ENCODE data around the gene ENPP6. TPM values are rescaled to one million over a fixed set of nuclear protein-coding genes. Genes with fewer than 3 reads are reported as not detected.

Gene ENPP6
- polyA plus RNA-seq, 1 donor from 2014 or later, result not detected

- H3F3A ChIP-seq (ENCODE audit: insufficient read depth, low read length, poor library complexity, severe bottlenecking), result no peaks in the 10 kb centered on the region
- H3K4me3 ChIP-seq (ENCODE audit: low read length), result no peak overlapping the region
- TF ChIP-seq EZH2 (IDR thresholded peaks at IDR 0.05; ENCODE audit: borderline replicate concordance, insufficient read depth, low read length, poor library complexity, severe bottlenecking) (no peak), MXI1 (conservative IDR thresholded peaks at IDR 0.05; ENCODE audit: poor library complexity, severe bottlenecking) (no peak), POLR2AphosphoS5 (IDR thresholded peaks at IDR 0.05) (no peak), SMC3 (conservative IDR thresholded peaks at IDR 0.05; ENCODE audit: poor library complexity) (no peak), EP300 (conservative IDR thresholded peaks at IDR 0.05; ENCODE audit: poor library complexity, severe bottlenecking) (no peak), TAF1 (IDR thresholded peaks at IDR 0.05; ENCODE audit: low read depth) (no peak), CTCF (IDR thresholded peaks at IDR 0.05; ENCODE audit: poor library complexity, severe bottlenecking) (no peak), REST (IDR thresholded peaks at IDR 0.05; ENCODE audit: borderline replicate concordance) (no peak)
- H3K36me3 ChIP-seq (ENCODE audit: insufficient read depth, low read length), result no peaks in the 10 kb centered on the region
- no peaks in the 10 kb centered on the region for H4K20me1 ChIP-seq (ENCODE audit: insufficient read depth)
- no peak overlapping the region for H3K4me2 ChIP-seq (ENCODE audit: low read length)
- no peak overlapping the region for H2AFZ ChIP-seq (ENCODE audit: low read depth, low read length)
- no peak overlapping the region for H3K9ac ChIP-seq (ENCODE audit: low read length)
- no peaks in the 10 kb centered on the region for H3K9me2 ChIP-seq (ENCODE audit: insufficient read depth, low read length)
- no peaks in the 10 kb centered on the region for H3K9me3 ChIP-seq (ENCODE audit: low read length)
- H3K27ac ChIP-seq (ENCODE audit: low read length), result no peak overlapping the region
- H3K79me2 ChIP-seq (replicated peaks; ENCODE audit: insufficient read depth, low read length), result no peaks in the 10 kb centered on the region
- H3K27me3 ChIP-seq (ENCODE audit: insufficient read depth, low read depth, low read length), result no peaks in the 10 kb centered on the region
These were observed 16.5 kb upstream of the ENPP6 start for GRCh38 chr4:184234155-184234554.

- Histone ChIP-seq H3K4me2 (ENCODE audit: low read length) (no peak overlapping the region), H3K36me3 (ENCODE audit: insufficient read depth, low read length) (no peaks in the 10 kb centered on the region), H3K9me3 (ENCODE audit: low read length) (no peaks in the 10 kb centered on the region), H3K27ac (ENCODE audit: low read length) (no peak overlapping the region), H3K4me3 (ENCODE audit: low read length) (no peak overlapping the region), H3K27me3 (ENCODE audit: insufficient read depth, low read depth, low read length) (no peaks in the 10 kb centered on the region), H3K9me2 (ENCODE audit: insufficient read depth, low read length) (no peaks in the 10 kb centered on the region), H2AFZ (ENCODE audit: low read depth, low read length) (no peak overlapping the region), H4K20me1 (ENCODE audit: insufficient read depth) (no peaks in the 10 kb centered on the region), H3K9ac (ENCODE audit: low read length) (no peak overlapping the region), H3K79me2 (replicated peaks; ENCODE audit: insufficient read depth, low read length) (no peaks in the 10 kb centered on the region), H3F3A (ENCODE audit: insufficient read depth, low read length, poor library complexity, severe bottlenecking) (no peaks in the 10 kb centered on the region)
- TF ChIP-seq MXI1 (conservative IDR thresholded peaks at IDR 0.05; ENCODE audit: poor library complexity, severe bottlenecking), result no peak
- TF ChIP-seq RAD21 (conservative IDR thresholded peaks at IDR 0.05), result no peak
These were observed 15.3 kb upstream of the ENPP6 start for GRCh38 chr4:184232975-184233374.

- no peak overlapping the region for H3K27ac ChIP-seq (ENCODE audit: low read length)
- no peaks in the 10 kb centered on the region for H3K79me2 ChIP-seq (replicated peaks; ENCODE audit: insufficient read depth, low read length)
- H3K9me2 ChIP-seq (ENCODE audit: insufficient read depth, low read length), result no peaks in the 10 kb centered on the region
- H3K4me2 ChIP-seq (ENCODE audit: low read length), result no peak overlapping the region
- H3K36me3 ChIP-seq (ENCODE audit: insufficient read depth, low read length), result no peaks in the 10 kb centered on the region
- no peak overlapping the region for H2AFZ ChIP-seq (ENCODE audit: low read depth, low read length)
- TF ChIP-seq EP300 (conservative IDR thresholded peaks at IDR 0.05; ENCODE audit: poor library complexity, severe bottlenecking) (no peak), REST (IDR thresholded peaks at IDR 0.05; ENCODE audit: borderline replicate concordance) (no peak), MXI1 (conservative IDR thresholded peaks at IDR 0.05; ENCODE audit: poor library complexity, severe bottlenecking) (no peak), RAD21 (conservative IDR thresholded peaks at IDR 0.05) (no peak), TAF1 (IDR thresholded peaks at IDR 0.05; ENCODE audit: low read depth) (no peak), POLR2AphosphoS5 (IDR thresholded peaks at IDR 0.05) (no peak), SMC3 (conservative IDR thresholded peaks at IDR 0.05; ENCODE audit: poor library complexity) (no peak), EZH2 (IDR thresholded peaks at IDR 0.05; ENCODE audit: borderline replicate concordance, insufficient read depth, low read length, poor library complexity, severe bottlenecking) (no peak), CTCF (IDR thresholded peaks at IDR 0.05; ENCODE audit: poor library complexity, severe bottlenecking) (no peak)
- no peaks in the 10 kb centered on the region for H4K20me1 ChIP-seq (ENCODE audit: insufficient read depth)
- no peak overlapping the region for H3K9ac ChIP-seq (ENCODE audit: low read length)
- no peaks in the 10 kb centered on the region for H3K27me3 ChIP-seq (ENCODE audit: insufficient read depth, low read depth, low read length)
- H3K9me3 ChIP-seq (ENCODE audit: low read length), result no peaks in the 10 kb centered on the region
- no peaks in the 10 kb centered on the region for H3F3A ChIP-seq (ENCODE audit: insufficient read depth, low read length, poor library complexity, severe bottlenecking)
- H3K4me3 ChIP-seq (ENCODE audit: low read length), result no peak overlapping the region
These were observed 14.5 kb upstream of the ENPP6 start for GRCh38 chr4:184232202-184232601.

Measured in neural cell (in vitro differentiated cells).